GM06990 (cell line): ENCODE measurements around the gene HS3ST6.
"Not testable (repeated sequence)": the region's sequence is repeated elsewhere in the genome, so short reads cannot be mapped to it uniquely, and the experiment has no call there.

Experiments
- DNase-seq: peaks from one replicate; pipeline ENCODE4 v3.0.0-alpha.2; 2011; ENCODE audit not compliant: insufficient read length; ENCODE audit errors: extremely low read depth
- H3K27me3 ChIP-seq: replicated peaks from 2 replicates; pipeline ENCODE4 v1.6.0; 2011; ENCODE audit warnings: low read length; ENCODE audit not compliant: control insufficient read depth, insufficient read depth
- H3K36me3 ChIP-seq: 2 replicates; pipeline ENCODE4 v1.5.1; 2011; ENCODE audit warnings: low read length; ENCODE audit not compliant: control insufficient read depth, insufficient read depth
- H3K4me3 ChIP-seq: replicated peaks from 2 replicates; pipeline ENCODE4 v1.5.1; 2011; ENCODE audit warnings: low read depth, mild to moderate bottlenecking, control low read depth, low read length
- CTCF ChIP-seq: IDR thresholded peaks from 2 replicates; pipeline ENCODE4 v1.5.1; 2011; ENCODE audit warnings: low read length, control low read depth, mild to moderate bottlenecking, inconsistent platforms; ENCODE audit not compliant: insufficient read depth, poor library complexity, severe bottlenecking

Gene HS3ST6

GRCh38 chr16:1918351-1919326 lies at the start of gene HS3ST6:
HS3ST6 (minus strand) TSS chr16:1918415; CDS start chr16:1918323, 92 bp downstream.
- no peak for TF ChIP-seq CTCF
- no peak for DNase-seq
- H3K4me3 ChIP-seq: no peak within 1 kb of the TSS
- no peaks in the 10 kb centered on the region for H3K36me3 ChIP-seq
- peaks cover 2% of the 10 kb centered on the region for H3K27me3 ChIP-seq

- H3K36me3 ChIP-seq: peaks cover 19% of the 10 kb centered on the region
- H3K27me3 ChIP-seq: no peaks in the 10 kb centered on the region
- peak within 1 kb of the TSS; percentile 83 for H3K4me3 ChIP-seq
- no peak for TF ChIP-seq CTCF
- DNase-seq: no peak
These were observed 48.2 kb upstream of the HS3ST6 start, which contains the start of gene RNF151 for GRCh38 chr16:1966460-1966859. RNF151 (plus strand) TSS chr16:1966856; CDS start chr16:1966882, 26 bp downstream.

DNA sequence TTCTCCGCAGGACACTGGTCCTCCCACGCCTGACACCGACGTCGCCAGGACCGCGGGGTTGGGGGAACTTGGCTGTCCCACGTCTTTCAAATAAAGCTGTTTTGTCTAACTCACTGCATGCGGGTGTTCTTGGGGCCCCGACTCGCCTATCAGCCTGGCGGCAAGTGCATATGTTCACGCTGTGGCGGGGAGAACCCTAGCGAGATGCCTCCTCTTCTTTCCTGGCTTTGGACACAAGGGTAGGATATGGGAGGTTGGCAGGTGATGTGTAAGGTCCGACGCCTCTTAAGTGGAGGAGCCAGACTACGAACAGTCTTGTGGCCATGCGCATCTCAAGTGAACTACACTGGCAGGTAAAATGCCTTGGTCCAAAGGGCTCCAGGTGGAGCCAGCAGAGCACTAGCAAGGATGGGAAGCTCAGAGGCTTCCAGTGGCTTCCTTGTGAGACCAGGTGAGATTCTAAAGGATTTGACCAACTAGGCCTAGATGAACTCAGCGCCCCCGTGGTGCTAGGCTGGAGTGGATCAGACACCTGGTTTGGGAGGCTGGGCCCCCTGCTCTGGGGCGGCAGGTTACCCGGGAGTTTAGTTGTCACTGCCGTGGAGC lies 47.3 kb upstream of the HS3ST6 start:
- Histone ChIP-seq H3K27me3 (no peaks in the 10 kb centered on the region), H3K36me3 (peaks cover 21% of the 10 kb centered on the region), H3K4me3 (peak overlapping the region; percentile 83)
- no peak for TF ChIP-seq CTCF
- no peak for DNase-seq

DNA sequence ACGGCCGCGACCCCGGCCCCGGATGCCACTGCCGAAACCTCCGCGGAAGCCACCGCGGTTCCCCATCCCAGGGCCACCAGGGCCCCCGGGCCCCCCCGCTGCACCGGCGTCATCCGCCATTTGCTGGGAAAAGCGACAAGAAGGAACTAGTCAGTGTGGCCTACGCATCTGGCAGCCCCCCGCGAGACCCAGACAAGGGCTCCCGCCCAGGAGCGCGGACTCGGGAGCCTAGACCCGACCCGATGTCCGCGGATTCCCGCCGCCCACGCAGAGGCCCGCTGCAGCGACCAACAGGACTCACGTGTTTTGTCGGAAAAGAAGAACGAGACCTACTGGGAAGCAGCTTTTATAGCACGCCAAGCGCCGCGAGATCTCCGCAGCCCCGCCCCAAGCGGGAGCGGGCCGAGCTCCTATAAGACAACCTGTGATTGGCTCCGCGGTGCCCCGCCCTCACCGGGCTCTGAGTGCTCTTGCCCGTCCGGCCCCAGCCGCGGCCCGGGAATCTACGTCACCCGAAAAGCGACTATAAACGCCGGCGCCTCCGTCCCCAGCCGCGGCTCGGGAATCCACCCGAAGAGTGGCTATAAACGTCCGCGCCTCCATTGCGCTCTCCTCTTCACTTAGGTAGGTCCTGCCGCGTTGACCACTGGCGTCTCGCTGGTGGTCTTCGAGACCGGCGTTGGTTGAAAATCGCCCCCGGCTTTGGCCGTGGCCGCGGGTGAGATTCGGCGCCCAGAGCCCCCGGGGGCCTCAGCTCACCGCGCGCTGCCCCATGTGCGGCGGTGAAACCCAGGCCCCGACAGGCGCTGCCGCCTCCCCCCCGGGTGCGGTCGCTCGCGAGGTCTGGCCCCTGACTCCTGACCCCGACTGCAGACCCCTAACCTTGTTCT lies 46.5 kb upstream of the HS3ST6 start, which contains the start of gene RPS2:
Gene RPS2, minus strand, starts transcription at position 321 of the 890 bp plus-strand sequence. Its CDS starts 201 bp downstream, at position 120.
- H3K27me3 ChIP-seq: no peaks in the 10 kb centered on the region
- H3K36me3 ChIP-seq: peaks cover 21% of the 10 kb centered on the region
- no peak for TF ChIP-seq CTCF
- H3K4me3 ChIP-seq: peak within 1 kb of the TSS; percentile 83
- DNase-seq: peak; percentile 99

DNA sequence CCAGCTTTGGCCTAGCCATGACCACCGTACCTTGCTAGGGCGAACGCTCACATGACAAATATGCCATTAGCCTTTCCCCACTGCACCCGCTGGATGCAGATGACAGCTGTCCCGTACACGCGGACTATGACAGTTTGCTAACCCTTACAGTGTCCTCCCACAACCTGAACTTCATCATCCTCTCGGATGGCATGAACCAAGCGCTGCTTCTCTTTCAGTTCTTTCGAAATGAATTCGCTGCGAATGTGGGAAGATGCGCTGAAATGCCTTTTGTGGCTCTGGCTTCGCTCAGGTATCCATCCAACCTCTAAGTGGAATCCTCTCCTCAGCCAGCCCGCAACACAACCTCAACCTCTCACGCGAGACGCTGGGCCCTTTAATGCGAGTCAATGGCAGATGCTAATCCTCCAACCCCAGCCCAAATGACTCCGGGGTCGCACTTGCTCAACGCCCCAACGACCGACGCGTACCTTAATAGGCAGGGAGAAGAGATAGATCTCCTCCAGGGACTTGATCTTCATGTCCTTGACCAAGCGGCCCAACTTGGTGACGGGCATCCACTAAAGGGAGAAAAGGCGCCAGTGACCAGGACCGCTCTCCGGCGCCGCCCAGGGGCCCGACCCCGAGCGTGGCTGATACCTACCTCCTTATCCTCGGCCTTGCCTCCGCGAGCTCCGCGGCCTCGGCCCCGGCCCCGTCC lies 45.7 kb upstream of the HS3ST6 start:
- H3K36me3 ChIP-seq: peaks cover 21% of the 10 kb centered on the region
- DNase-seq: peak; percentile 67
- TF ChIP-seq CTCF: peak; percentile 32
- peak overlapping the region; percentile 83 for H3K4me3 ChIP-seq
- no peaks in the 10 kb centered on the region for H3K27me3 ChIP-seq

DNA sequence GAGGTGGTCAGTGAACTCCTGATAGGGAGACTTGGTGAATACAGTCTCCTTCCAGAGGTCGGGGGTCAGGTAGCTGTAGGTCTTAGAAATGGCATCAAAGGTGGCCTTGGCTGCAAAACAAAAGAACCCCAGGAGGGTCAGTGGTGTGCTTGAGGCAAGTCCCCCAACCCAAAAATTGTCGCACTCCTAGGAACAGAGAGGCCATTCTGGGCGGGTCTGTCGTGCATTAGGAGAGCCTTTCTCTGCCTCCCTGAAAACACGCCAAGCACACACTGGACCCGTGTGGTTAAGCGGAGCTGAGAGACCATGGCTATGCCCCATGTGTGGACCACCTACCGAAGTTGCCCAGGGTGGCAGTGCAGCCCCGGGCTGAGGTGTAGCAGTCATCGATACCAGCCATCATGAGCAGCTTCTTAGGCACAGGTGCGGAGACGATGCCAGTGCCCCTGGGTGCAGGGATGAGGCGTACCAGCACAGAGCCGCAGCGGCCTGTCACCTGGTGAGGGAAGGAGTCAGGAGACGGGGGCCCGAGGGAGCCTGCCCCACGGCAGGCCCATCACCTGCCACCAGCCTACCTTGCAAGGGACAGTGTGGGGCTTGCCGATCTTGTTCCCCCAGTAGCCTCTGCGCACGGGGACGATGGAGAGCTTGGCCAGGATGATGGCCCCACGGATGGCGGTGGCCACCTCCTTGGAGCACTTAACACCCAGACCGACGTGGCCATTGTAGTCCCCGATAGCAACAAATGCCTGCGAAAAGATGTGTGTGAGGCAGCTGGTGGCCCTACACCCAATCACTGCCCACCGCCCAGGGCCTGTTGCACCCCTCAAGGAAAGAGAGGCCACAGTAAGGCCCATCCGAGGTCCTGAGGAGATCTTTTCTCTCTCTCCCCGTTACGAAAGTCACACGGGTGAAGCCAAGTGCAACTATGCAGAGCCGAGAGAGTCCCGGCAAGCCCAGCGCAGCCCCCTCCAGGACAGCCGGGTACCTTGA lies 44.2 kb upstream of the HS3ST6 start:
- not testable (repeated sequence) for H3K27me3 ChIP-seq
- H3K36me3 ChIP-seq: peaks cover 21% of the 10 kb centered on the region
- H3K4me3 ChIP-seq: peak overlapping the region; percentile 83
- DNase-seq: peak; percentile 21
